H1 (cell line): ENCODE measurements around the gene KRT72. TPM values are rescaled to one million over a fixed set of nuclear protein-coding genes. Genes with fewer than 3 reads are reported as not detected.

Experiments
- CTCF ChIA-PET: fragments of 300-600 bp; sonication (Branson Sonifier 250); formaldehyde crosslinking; loops from one replicate; lab custom pipeline; 2021; ENCODE audit not compliant: partially characterized antibody; lab: Charles Lee
- POLR2A ChIA-PET: fragments of 300-600 bp; sonication (Branson Sonifier 250); formaldehyde crosslinking; loops from one replicate; lab custom pipeline; 2021; ENCODE audit warnings: inconsistent platforms; ENCODE audit not compliant: partially characterized antibody; lab: Charles Lee
- DNase-seq, 2 experiments: peaks; one replicate each; pipeline versions ENCODE4 v3.0.0 to v3.0.0-alpha.2; 2010 to 2022; ENCODE audit warnings: low spot score in 2 of 2, low read depth in 1 of 2, mixed read lengths in 1 of 2
- FAIRE-seq: peaks from 2 replicates; lab custom pipeline; 2011; peaks lifted over from hg19 to GRCh38; lab: Jason Lieb, UNC
- H2AFZ ChIP-seq: 2 replicates; pipeline ENCODE4 v1.8.1; 2012; ENCODE audit warnings: low read length, inconsistent platforms
- H2AK5ac ChIP-seq: 2 replicates; pipeline ENCODE4 v1.6.1; 2013; ENCODE audit warnings: low read depth, low read length
- H2BK120ac ChIP-seq: replicated peaks from 2 replicates; pipeline ENCODE3; 2013; ENCODE audit warnings: low read depth, low read length, inconsistent platforms
- H2BK12ac ChIP-seq: 2 replicates; pipeline ENCODE4 v1.6.1; 2013; ENCODE audit warnings: low read depth, low read length
- H2BK15ac ChIP-seq: 2 replicates; pipeline ENCODE4 v1.6.1; 2013; ENCODE audit warnings: low read length
- H2BK20ac ChIP-seq: 2 replicates; pipeline ENCODE4 v1.6.1; 2013; ENCODE audit warnings: low read length
- H2BK5ac ChIP-seq: 2 replicates; pipeline ENCODE4 v1.6.1; 2013; ENCODE audit warnings: low read depth, low read length
- H3K14ac ChIP-seq: 2 replicates; pipeline ENCODE4 v1.6.1; 2013; ENCODE audit warnings: inconsistent platforms; ENCODE audit not compliant: insufficient read length
- H3K18ac ChIP-seq: 2 replicates; pipeline ENCODE4 v1.6.1; 2013; ENCODE audit warnings: low read length; ENCODE audit errors: extremely low read depth
- H3K23ac ChIP-seq: 2 replicates; pipeline ENCODE4 v1.6.1; 2013; ENCODE audit warnings: inconsistent platforms; ENCODE audit not compliant: insufficient read length
- H3K23me2 ChIP-seq: 2 replicates; pipeline ENCODE4 v1.6.1; 2013; ENCODE audit warnings: low read depth, low read length
- H3K27ac ChIP-seq: 2 replicates; pipeline ENCODE4 v1.6.1; 2011; ENCODE audit warnings: low read depth, low read length, inconsistent platforms
- H3K27me3 ChIP-seq, 4 experiments: replicated peaks in 1 of 4; 1 replicate in 1 of 4; 2 replicates in 3 of 4; pipeline versions ENCODE4 v1.6.1 to v1.8.1; 2011 to 2013; ENCODE audit warnings: low read length in 3 of 4, mild to moderate bottlenecking in 3 of 4, inconsistent platforms in 2 of 4, mixed read lengths in 2 of 4, moderate library complexity in 1 of 4; ENCODE audit not compliant: control insufficient read depth in 3 of 4, insufficient read depth in 3 of 4; ENCODE audit errors: extremely low read depth in 1 of 4
- H3K36me3 ChIP-seq, 4 experiments: 2 replicates each; pipeline versions ENCODE4 v1.6.1 to v1.8.1; 2011 to 2013; ENCODE audit warnings: mild to moderate bottlenecking in 4 of 4, low read length in 3 of 4, moderate library complexity in 2 of 4, control low read depth in 1 of 4, inconsistent platforms in 1 of 4; ENCODE audit not compliant: insufficient read depth in 4 of 4, control insufficient read depth in 2 of 4
- H3K4ac ChIP-seq: replicated peaks from 2 replicates; pipeline ENCODE3; 2013; ENCODE audit warnings: low read length, low read depth, mixed read lengths, inconsistent platforms; ENCODE audit not compliant: insufficient read length
- H3K4me1 ChIP-seq, 4 experiments: replicated peaks in 1 of 4; 1 replicate in 1 of 4; 2 replicates in 3 of 4; pipeline versions ENCODE4 v1.6.1 to v1.8.1; 2011 to 2013; ENCODE audit warnings: low read length in 3 of 4, inconsistent platforms in 2 of 4, mixed read lengths in 1 of 4; ENCODE audit not compliant: insufficient read depth in 4 of 4, control insufficient read depth in 3 of 4
- H3K4me2 ChIP-seq, 2 experiments: 2 replicates each; pipeline versions ENCODE4 v1.6.1 to v1.8.1; 2011 to 2013; ENCODE audit warnings: low read depth in 2 of 2, low read length in 2 of 2, control low read depth in 1 of 2, inconsistent platforms in 1 of 2, mild to moderate bottlenecking in 1 of 2; ENCODE audit not compliant: insufficient read depth in 1 of 2
- H3K4me3 ChIP-seq, 4 experiments: fragments of 200-600, 300-600 bp in 1 of 4; sonication (generic), shearing (Covaris generic), sonication (Bioruptor Twin) in 1 of 4; 2 replicates each; pipeline versions ENCODE4 v1.5.1 to v1.8.1; 2011 to 2016; ENCODE audit warnings: low read length in 4 of 4, low read depth in 3 of 4, control low read depth in 2 of 4, inconsistent platforms in 2 of 4, mild to moderate bottlenecking in 2 of 4, mixed read lengths in 1 of 4, moderate library complexity in 1 of 4; ENCODE audit not compliant: insufficient read depth in 2 of 4; ENCODE audit errors: extremely low read depth in 1 of 4
- H3K56ac ChIP-seq: replicated peaks from 2 replicates; pipeline ENCODE3; 2013; ENCODE audit warnings: low read depth, mild to moderate bottlenecking, mixed read lengths, low read length, inconsistent platforms; ENCODE audit not compliant: insufficient read length
- H3K79me1 ChIP-seq: 2 replicates; pipeline ENCODE4 v1.6.1; 2013; ENCODE audit warnings: low read depth, low read length, control low read depth
- H3K79me2 ChIP-seq, 2 experiments: 2 replicates each; pipeline versions ENCODE4 v1.6.1 to v1.8.1; 2012 to 2013; ENCODE audit warnings: low read length in 2 of 2, mild to moderate bottlenecking in 2 of 2, inconsistent platforms in 1 of 2; ENCODE audit not compliant: insufficient read depth in 2 of 2, control insufficient read depth in 1 of 2
- H3K9ac ChIP-seq, 4 experiments: replicated peaks in 1 of 4; 1 replicate in 1 of 4; 2 replicates in 3 of 4; pipeline versions ENCODE4 v1.6.1 to v1.8.1; 2011 to 2013; ENCODE audit warnings: low read depth in 3 of 4, low read length in 3 of 4, control low read depth in 2 of 4, mild to moderate bottlenecking in 2 of 4, moderate library complexity in 2 of 4, inconsistent platforms in 1 of 4; ENCODE audit errors: extremely low read depth in 1 of 4
- H3K9me3 ChIP-seq, 2 experiments: 2 replicates each; pipeline versions ENCODE4 v1.6.1 to v1.8.1; 2012 to 2013; ENCODE audit warnings: mild to moderate bottlenecking in 2 of 2, moderate library complexity in 2 of 2, control low read depth in 1 of 2, inconsistent platforms in 1 of 2, low read depth in 1 of 2, low read length in 1 of 2, mixed read lengths in 1 of 2; ENCODE audit not compliant: insufficient read depth in 2 of 2
- H4K20me1 ChIP-seq, 2 experiments: replicated peaks in 1 of 2; 2 replicates each; pipeline versions ENCODE3 to v1.8.1; 2011 to 2013; ENCODE audit warnings: inconsistent platforms in 2 of 2, low read length in 2 of 2, mild to moderate bottlenecking in 1 of 2; ENCODE audit not compliant: insufficient read depth in 2 of 2, control insufficient read depth in 1 of 2
- H4K5ac ChIP-seq: 2 replicates; pipeline ENCODE4 v1.6.1; 2013; ENCODE audit warnings: low read length, low read depth, mixed read lengths, inconsistent platforms; ENCODE audit not compliant: insufficient read length
- H4K8ac ChIP-seq: 2 replicates; pipeline ENCODE4 v1.8.0; 2013; ENCODE audit warnings: mild to moderate bottlenecking, moderate library complexity, low read length, inconsistent platforms; ENCODE audit not compliant: insufficient read depth; ENCODE audit errors: extremely low read depth
- H4K91ac ChIP-seq: replicated peaks from 2 replicates; pipeline ENCODE3; 2013; ENCODE audit warnings: low read length, mixed read lengths, inconsistent platforms; ENCODE audit not compliant: insufficient read length
- BCL11A ChIP-seq, 2 experiments: IDR thresholded peaks; one replicate each; pipeline ENCODE4 v1.6.1; 2011; ENCODE audit warnings: low read depth in 2 of 2, low read length in 2 of 2, mild to moderate bottlenecking in 2 of 2
- CBX8 ChIP-seq: fragments of 300-800, 300-1000 bp; sonication (generic); IDR thresholded peaks from 2 replicates; pipeline ENCODE4 v1.7.1; 2016; ENCODE audit warnings: low read depth, low read length, borderline replicate concordance
- EP300 ChIP-seq, 2 experiments: IDR thresholded peaks; 1 replicate in 1 of 2; 2 replicates in 1 of 2; pipeline ENCODE4 v1.6.1; 2011 to 2012; ENCODE audit warnings: low read depth in 2 of 2, low read length in 2 of 2, mild to moderate bottlenecking in 2 of 2, borderline replicate concordance in 1 of 2, inconsistent platforms in 1 of 2, moderate library complexity in 1 of 2
- HDAC6 ChIP-seq: IDR thresholded peaks from one replicate; pipeline ENCODE4 v1.7.1; 2012; ENCODE audit warnings: low read depth, mild to moderate bottlenecking, inconsistent platforms, low read length, moderate library complexity
- MAFK ChIP-seq: IDR thresholded peaks from 2 replicates; pipeline ENCODE4 v1.6.1; 2012; ENCODE audit warnings: low read depth, mild to moderate bottlenecking, improper control_type of control experiment, low read length
- POLR2A ChIP-seq, 2 experiments: IDR thresholded peaks; 1 replicate in 1 of 2; 2 replicates in 1 of 2; pipeline ENCODE4 v1.6.1; 2011; ENCODE audit warnings: low read depth in 2 of 2, low read length in 2 of 2, mild to moderate bottlenecking in 2 of 2; ENCODE audit errors: control extremely low read depth in 1 of 2
- POU5F1 ChIP-seq: IDR thresholded peaks from 2 replicates; pipeline ENCODE4 v1.6.1; 2011; ENCODE audit warnings: low read depth, mild to moderate bottlenecking, low read length, moderate library complexity
- RBBP5 ChIP-seq: IDR thresholded peaks from 2 replicates; pipeline ENCODE4 v1.7.1; 2012; ENCODE audit warnings: low read depth, mild to moderate bottlenecking, inconsistent platforms, low read length, moderate library complexity, borderline replicate concordance
- SIX5 ChIP-seq: IDR thresholded peaks from 2 replicates; pipeline ENCODE4 v1.6.1; 2011; ENCODE audit warnings: mild to moderate bottlenecking, low read depth, low read length
- SRF ChIP-seq: IDR thresholded peaks from 2 replicates; pipeline ENCODE4 v1.6.1; 2011; ENCODE audit warnings: mild to moderate bottlenecking, low read depth, low read length, moderate library complexity
- TAF1 ChIP-seq: IDR thresholded peaks from 2 replicates; pipeline ENCODE4 v1.6.1; 2011; ENCODE audit warnings: mild to moderate bottlenecking, low read depth, low read length
- TCF12 ChIP-seq: IDR thresholded peaks from 2 replicates; pipeline ENCODE4 v1.6.1; 2011; ENCODE audit warnings: low read depth, mild to moderate bottlenecking, low read length
- TEAD4 ChIP-seq: IDR thresholded peaks from 2 replicates; pipeline ENCODE4 v1.6.1; 2012; ENCODE audit warnings: low read depth, low read length, inconsistent platforms, mixed read lengths
- WGBS, 2 experiments: shearing (Covaris generic) in 1 of 2; methylation state at CpG; one replicate each; pipeline versions ENCODE4 v1.1.6 to v1.1.7; 2013 to 2015; ENCODE audit warnings: low lambda C conversion rate in 2 of 2, mixed read lengths in 2 of 2, inconsistent platforms in 1 of 2, low coverage in 1 of 2, missing lambda C conversion rate in 1 of 2; ENCODE audit not compliant: insufficient replicate concordance in 2 of 2, insufficient coverage in 1 of 2, insufficient read length in 1 of 2; ENCODE audit errors: extremely low coverage in 1 of 2, missing lambda C conversion rate in 1 of 2; 5-methylcytosine and 5-hydroxymethylcytosine counted together
- polyA plus RNA-seq, 7 experiments: library from polyadenylated mRNA; depleted of rRNA in 3 of 7; stranded (reverse) in 5 of 7; unstranded in 2 of 7; fragments of >200 nt in 5 of 7; fragments of 200-250 nt in 2 of 7; gene quantifications; 1 replicate in 5 of 7; 2 replicates in 1 of 7; 4 replicates in 1 of 7; pipeline versions ENCODE4 v1.2.1 to v1.2.3, GENCODE V29; 2011 to 2013; ENCODE audit warnings: missing spikeins in 2 of 7, mixed read lengths in 2 of 7
- total RNA-seq: library from RNA; stranded (reverse); fragmentation: NEBNext Ultra II Directional; extraction: Animal tissue kit (Norgen Biotek cat#: 25700); gene quantifications from 2 replicates; pipeline ENCODE4 v1.2.1, GENCODE V29; 2021
- TF ChIP-seq, protein P1 (sequence below): IDR thresholded peaks from 2 replicates; pipeline ENCODE4 v1.6.1; 2011; ENCODE audit warnings: low read length, improper control_type of control experiment

KRT72 gene
- total and polyA plus RNA-seq, 2 of the 8 experiments (the other 6 are each of a cell fraction or from before 2014, with no cell fraction given): not detected

DNA sequence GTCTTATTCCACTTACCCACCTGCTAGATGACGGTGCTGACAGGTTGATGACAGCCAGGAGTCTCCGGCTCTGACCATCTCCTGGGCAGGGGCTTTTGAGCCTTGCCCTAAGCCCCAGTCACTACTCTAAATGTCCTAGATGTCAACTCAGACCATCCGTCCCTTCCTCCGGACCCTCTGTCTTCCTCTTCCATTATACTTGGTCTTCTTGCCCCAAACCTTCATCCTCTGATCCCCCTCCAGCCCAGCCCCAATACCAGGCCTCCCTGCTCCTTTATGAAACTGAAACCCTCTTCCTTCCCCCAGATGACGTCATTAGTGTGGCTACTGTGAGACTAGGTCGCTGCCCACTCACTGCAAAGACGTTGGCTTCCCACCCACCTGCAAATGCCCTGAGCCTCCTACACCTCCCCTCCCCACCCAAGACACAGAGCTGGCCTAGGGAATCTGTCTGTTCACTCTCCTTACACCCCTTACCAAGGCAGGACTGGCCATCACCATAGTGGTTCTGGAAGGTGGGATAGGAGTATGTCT is 58.4 kb downstream of the KRT72 start:
- Histone ChIP-seq H4K5ac (no peak overlapping the region), H3K4me1 (no peaks in the 10 kb centered on the region; a peak in 2 of 7 replicates), H3K9me3 (no peaks in the 10 kb centered on the region), H3K27me3 (no peaks in the 10 kb centered on the region), H4K8ac (no peak overlapping the region), H3K23me2 (no peaks in the 10 kb centered on the region), H3K14ac (no peak overlapping the region), H3K27ac (no peak overlapping the region), H3K9ac (no peak overlapping the region), H2BK15ac (no peak overlapping the region), H3K4ac (no peak overlapping the region), H2BK120ac (no peak overlapping the region), H3K79me1 (no peaks in the 10 kb centered on the region), H4K20me1 (no peaks in the 10 kb centered on the region), H4K91ac (no peak overlapping the region), H2BK12ac (no peak overlapping the region), H3K18ac (no peak overlapping the region), H3K79me2 (no peaks in the 10 kb centered on the region), H3K36me3 (no peaks in the 10 kb centered on the region), H2BK20ac (no peak overlapping the region), H3K4me3 (no peak overlapping the region), H2AFZ (no peak overlapping the region), H3K4me2 (no peak overlapping the region), H3K56ac (no peak overlapping the region), H2BK5ac (no peak overlapping the region), H3K23ac (no peak overlapping the region), H2AK5ac (no peak overlapping the region)
- WGBS, 2 experiments: 84% methylated on average over 7 of the region's 7 CpGs; no CpG with 5 or more reads in 1 of the 2 experiments
- FAIRE-seq: no peak
- CTCF ChIA-PET: interaction anchor here (1.3 to 4.8 kb wide), 2 partner anchors 148 to 170 kb away, joined by 3 to 22 read pairs; no protein-coding TSS in a partner anchor
- no peak for DNase-seq
- POLR2A ChIA-PET: no interaction called here
- no peak for TF ChIP-seq SIX5
- no peak for TF ChIP-seq TCF12
- TF ChIP-seq POU5F1: no peak
- TF ChIP-seq SRF: no peak
- no peak for TF ChIP-seq POLR2A (IDR thresholded peaks at IDR 0.05; ENCODE audit: control extremely low read depth in 1 of 2, low read depth in 2 of 2, low read length in 2 of 2)
- TF ChIP-seq, protein P1, sequence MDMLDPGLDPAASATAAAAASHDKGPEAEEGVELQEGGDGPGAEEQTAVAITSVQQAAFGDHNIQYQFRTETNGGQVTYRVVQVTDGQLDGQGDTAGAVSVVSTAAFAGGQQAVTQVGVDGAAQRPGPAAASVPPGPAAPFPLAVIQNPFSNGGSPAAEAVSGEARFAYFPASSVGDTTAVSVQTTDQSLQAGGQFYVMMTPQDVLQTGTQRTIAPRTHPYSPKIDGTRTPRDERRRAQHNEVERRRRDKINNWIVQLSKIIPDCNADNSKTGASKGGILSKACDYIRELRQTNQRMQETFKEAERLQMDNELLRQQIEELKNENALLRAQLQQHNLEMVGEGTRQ: no peak
- no peak for TF ChIP-seq RBBP5
- TF ChIP-seq CBX8: no peak
- TF ChIP-seq MAFK: no peak
- TF ChIP-seq EP300 (IDR thresholded peaks at IDR 0.05; ENCODE audit: borderline replicate concordance in 1 of 2, low read depth in 2 of 2, low read length in 2 of 2): no peak
- no peak for TF ChIP-seq HDAC6
- TF ChIP-seq BCL11A (IDR thresholded peaks at IDR 0.05; ENCODE audit: low read depth in 2 of 2, low read length in 2 of 2): no peak
- no peak for TF ChIP-seq TAF1
- no peak for TF ChIP-seq TEAD4
